Neural cell (in vitro differentiated cells): ENCODE measurements around the gene GSDME. TPM values are rescaled to one million over a fixed set of nuclear protein-coding genes. Genes with fewer than 3 reads are reported as not detected.

Experiments used
- H2AFZ ChIP-seq: fragments of 200-600, 300-800 bp; sonication (generic), shearing (Covaris generic); 2 replicates; pipeline ENCODE4 v1.6.0; 2014; ENCODE audit warnings: low read depth, mild to moderate bottlenecking, antibody characterized with exemption, low read length, moderate library complexity
- H3F3A ChIP-seq: fragments of 200-600 bp; shearing (Covaris generic); 2 replicates; pipeline ENCODE4 v1.6.1; 2016; ENCODE audit warnings: mild to moderate bottlenecking, moderate library complexity, mixed read lengths, antibody characterized with exemption, low read length; ENCODE audit not compliant: insufficient read depth, poor library complexity, severe bottlenecking
- H3K27ac ChIP-seq: fragments of 200-600, 300-800 bp; sonication (generic), shearing (Covaris generic); 2 replicates; pipeline ENCODE4 v1.5.1; 2014; ENCODE audit warnings: mild to moderate bottlenecking, low read length, moderate library complexity
- H3K27me3 ChIP-seq: fragments of 300-800, 200-600 bp; sonication (generic), shearing (Covaris generic); 2 replicates; pipeline ENCODE4 v1.6.0; 2014; ENCODE audit warnings: mild to moderate bottlenecking, low read depth, low read length, moderate library complexity; ENCODE audit not compliant: insufficient read depth
- H3K36me3 ChIP-seq: fragments of 300-800, 200-600 bp; sonication (generic), shearing (Covaris generic); 2 replicates; pipeline ENCODE4 v1.5.1; 2014; ENCODE audit warnings: mild to moderate bottlenecking, antibody characterized with exemption, low read length, moderate library complexity; ENCODE audit not compliant: insufficient read depth
- H3K4me2 ChIP-seq: fragments of 300-800, 200-600 bp; sonication (generic), shearing (Covaris generic); 2 replicates; pipeline ENCODE4 v1.6.0; 2014; ENCODE audit warnings: mild to moderate bottlenecking, low read length
- H3K4me3 ChIP-seq: fragments of 300-800, 200-600 bp; sonication (generic), shearing (Covaris generic); 2 replicates; pipeline ENCODE4 v1.5.1; 2014; ENCODE audit warnings: mild to moderate bottlenecking, low read length, moderate library complexity
- H3K79me2 ChIP-seq: fragments of 200-600 bp; shearing (Covaris generic); replicated peaks from 2 replicates; pipeline ENCODE4 v1.6.0; 2014; ENCODE audit warnings: mild to moderate bottlenecking, low read length, moderate library complexity; ENCODE audit not compliant: insufficient read depth
- H3K9ac ChIP-seq: fragments of 300-800, 200-600 bp; sonication (generic), shearing (Covaris generic); 2 replicates; pipeline ENCODE4 v1.6.1; 2016; ENCODE audit warnings: mild to moderate bottlenecking, low read length, mixed read lengths
- H3K9me2 ChIP-seq: fragments of 200-600 bp; shearing (Covaris generic); 2 replicates; pipeline ENCODE4 v1.6.1; 2016; ENCODE audit warnings: mild to moderate bottlenecking, low read length, mixed read lengths; ENCODE audit not compliant: insufficient read depth
- H3K9me3 ChIP-seq: fragments of 200-600, 300-800 bp; sonication (generic), shearing (Covaris generic); 2 replicates; pipeline ENCODE4 v1.6.1; 2016; ENCODE audit warnings: mild to moderate bottlenecking, mixed run types, low read length, moderate library complexity, mixed read lengths
- H4K20me1 ChIP-seq: fragments of 200-600 bp; shearing (Covaris generic); 2 replicates; pipeline ENCODE4 v1.6.1; 2016; ENCODE audit warnings: mild to moderate bottlenecking, mixed run types; ENCODE audit not compliant: insufficient read depth
- CTCF ChIP-seq: fragments of 450-650 bp; IDR thresholded peaks from 2 replicates; pipeline ENCODE4 v1.5.1; 2014; ENCODE audit warnings: antibody characterized with exemption, mild to moderate bottlenecking, moderate library complexity; ENCODE audit not compliant: poor library complexity, severe bottlenecking
- EP300 ChIP-seq: fragments of 450-650 bp; conservative IDR thresholded peaks from 2 replicates; pipeline ENCODE4 v1.6.1; 2014; ENCODE audit warnings: antibody characterized with exemption, mild to moderate bottlenecking, moderate library complexity; ENCODE audit not compliant: poor library complexity, severe bottlenecking
- EZH2 ChIP-seq: fragments of 200-600, 300-800 bp; shearing (Covaris generic), sonication (generic); IDR thresholded peaks from 2 replicates; pipeline ENCODE4 v1.6.1; 2014; ENCODE audit warnings: antibody characterized with exemption, low read length, borderline replicate concordance, mild to moderate bottlenecking; ENCODE audit not compliant: insufficient read depth, poor library complexity, severe bottlenecking
- MXI1 ChIP-seq: fragments of 450-650 bp; conservative IDR thresholded peaks from 2 replicates; pipeline ENCODE4 v1.6.1; 2014; ENCODE audit warnings: antibody characterized with exemption, mild to moderate bottlenecking; ENCODE audit not compliant: poor library complexity, severe bottlenecking
- POLR2AphosphoS5 ChIP-seq: IDR thresholded peaks from 2 replicates; pipeline ENCODE4 v1.6.1; 2012
- RAD21 ChIP-seq: fragments of 450-650 bp; conservative IDR thresholded peaks from 2 replicates; pipeline ENCODE4 v1.6.1; 2014; ENCODE audit warnings: antibody characterized with exemption, mild to moderate bottlenecking, moderate library complexity
- REST ChIP-seq: IDR thresholded peaks from 2 replicates; pipeline ENCODE4 v1.6.1; 2012; ENCODE audit warnings: borderline replicate concordance
- SMC3 ChIP-seq: fragments of 450-650 bp; conservative IDR thresholded peaks from 2 replicates; pipeline ENCODE4 v1.6.1; 2014; ENCODE audit warnings: antibody characterized with exemption, mild to moderate bottlenecking, moderate library complexity; ENCODE audit not compliant: poor library complexity
- TAF1 ChIP-seq: IDR thresholded peaks from 2 replicates; pipeline ENCODE4 v1.6.1; 2012; ENCODE audit warnings: low read depth
- polyA plus RNA-seq: library from polyadenylated mRNA; depleted of rRNA; stranded (reverse); fragments of >200 nt; gene quantifications from 2 replicates; pipeline ENCODE4 v1.2.3, GENCODE V29; 2014

The GSDME gene
- polyA plus RNA-seq, 1 donor from 2014 or later = 42.9 TPM

- Histone ChIP-seq H3F3A (no peaks in the 10 kb centered on the region), H3K4me2 (no peak overlapping the region), H3K27me3 (no peaks in the 10 kb centered on the region), H4K20me1 (no peaks in the 10 kb centered on the region), H3K36me3 (no peaks in the 10 kb centered on the region), H3K9me3 (no peaks in the 10 kb centered on the region), H3K4me3 (no peak overlapping the region), H3K9me2 (no peaks in the 10 kb centered on the region), H2AFZ (no peak overlapping the region), H3K79me2 (no peaks in the 10 kb centered on the region), H3K27ac (no peak overlapping the region), H3K9ac (no peak overlapping the region)
- TF ChIP-seq EZH2 = no peak
- no peak for TF ChIP-seq SMC3
- TF ChIP-seq EP300 = peak; percentile 11
- no peak for TF ChIP-seq TAF1
Observed at GRCh38 chr7:24715171-24715570, 42.1 kb downstream of the GSDME start.

DNA sequence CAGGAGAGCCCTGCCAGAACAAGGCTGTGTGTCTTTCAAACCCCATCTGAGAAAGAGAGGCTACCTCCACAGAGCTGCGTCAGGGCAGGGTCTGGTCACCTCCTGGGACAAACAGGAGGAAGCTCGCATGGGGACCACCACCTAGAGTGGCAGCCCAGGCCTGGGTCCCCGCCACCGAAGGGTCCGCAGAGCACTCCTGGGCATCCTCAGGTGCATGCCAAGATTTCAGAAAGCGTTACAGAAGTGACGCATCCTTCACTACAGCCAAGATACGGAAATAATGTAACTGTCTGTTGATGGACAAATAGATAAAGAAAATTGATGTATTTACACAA, 42.6 kb downstream of the GSDME start:
- Histone ChIP-seq H3K9me3 (no peaks in the 10 kb centered on the region), H2AFZ (no peak overlapping the region), H3K27ac (no peak overlapping the region), H3K79me2 (no peaks in the 10 kb centered on the region), H3K36me3 (no peaks in the 10 kb centered on the region), H3F3A (no peaks in the 10 kb centered on the region), H3K4me2 (no peak overlapping the region), H3K9ac (no peak overlapping the region), H3K27me3 (no peaks in the 10 kb centered on the region), H4K20me1 (no peaks in the 10 kb centered on the region), H3K4me3 (no peak overlapping the region), H3K9me2 (no peaks in the 10 kb centered on the region)
- TF ChIP-seq MXI1 = no peak
- TF ChIP-seq TAF1 = no peak
- no peak for TF ChIP-seq EP300
- no peak for TF ChIP-seq SMC3
- TF ChIP-seq EZH2 = no peak
- no peak for TF ChIP-seq CTCF
- TF ChIP-seq REST = no peak
- no peak for TF ChIP-seq POLR2AphosphoS5
- no peak for TF ChIP-seq RAD21
